SK-N-SH treated with all-trans-retinoic acid at 6 μM for 48 hours (cell line): Measurements from ENCODE around the gene ITCH.

Experiments used
- ARNTL ChIP-seq: fragments of 450-650 bp; formaldehyde crosslinking; IDR thresholded peaks from 2 replicates; pipeline ENCODE4 v1.5.0; 2020; ENCODE audit warnings: low read depth, mild to moderate bottlenecking, moderate library complexity, borderline replicate concordance
- GLIS3 ChIP-seq: fragments of 250-450 bp; sonication (Bioruptor Pico); IDR thresholded peaks from 2 replicates; pipeline ENCODE4 v1.5.0; 2020; ENCODE audit warnings: mild to moderate bottlenecking, moderate library complexity
- RARB ChIP-seq: fragments of 250-450 bp; sonication (Bioruptor Pico); IDR thresholded peaks from 2 replicates; pipeline ENCODE4 v1.8.0; 2021; ENCODE audit warnings: mild to moderate bottlenecking, moderate library complexity
- TCF4 ChIP-seq: fragments of 250-450 bp; sonication (Bioruptor Pico); IDR thresholded peaks from 2 replicates; pipeline ENCODE4 v1.8.0; 2021; ENCODE audit warnings: mild to moderate bottlenecking, moderate library complexity, borderline replicate concordance
- TOX ChIP-seq: fragments of 250-450 bp; sonication (Bioruptor Pico); IDR thresholded peaks from 2 replicates; pipeline ENCODE4 v1.8.0; 2021; ENCODE audit warnings: mild to moderate bottlenecking, moderate library complexity, borderline replicate concordance
- ZC3H10 ChIP-seq: fragments of 250-450 bp; sonication (Bioruptor Pico); IDR thresholded peaks from 2 replicates; pipeline ENCODE4 v1.5.1; 2021; ENCODE audit warnings: mild to moderate bottlenecking, moderate library complexity
- ZFP3 ChIP-seq: fragments of 250-450 bp; sonication (Bioruptor Pico); IDR thresholded peaks from 2 replicates; pipeline ENCODE4 v1.5.0; 2020; ENCODE audit warnings: mild to moderate bottlenecking, moderate library complexity
- ZFP30 ChIP-seq: fragments of 450-650 bp; formaldehyde crosslinking; IDR thresholded peaks from 2 replicates; pipeline ENCODE4 v1.5.0; 2022; ENCODE audit warnings: mild to moderate bottlenecking, moderate library complexity
- ZNF565 ChIP-seq: fragments of 450-650 bp; formaldehyde crosslinking; conservative IDR thresholded peaks from 2 replicates; pipeline ENCODE4 v1.5.0; 2020; ENCODE audit warnings: low read depth, mild to moderate bottlenecking, moderate library complexity
- TF ChIP-seq, protein P1 (sequence below): fragments of 250-450 bp; sonication (Bioruptor Pico); IDR thresholded peaks from 2 replicates; pipeline ENCODE4 v1.8.0; 2021; ENCODE audit warnings: low read depth, mild to moderate bottlenecking, moderate library complexity, borderline replicate concordance
- TF ChIP-seq, protein P2 (sequence below): fragments of 250-450 bp; sonication (Bioruptor Pico); IDR thresholded peaks from 2 replicates; pipeline ENCODE4 v1.5.1; 2021; ENCODE audit warnings: mild to moderate bottlenecking, moderate library complexity

DNA sequence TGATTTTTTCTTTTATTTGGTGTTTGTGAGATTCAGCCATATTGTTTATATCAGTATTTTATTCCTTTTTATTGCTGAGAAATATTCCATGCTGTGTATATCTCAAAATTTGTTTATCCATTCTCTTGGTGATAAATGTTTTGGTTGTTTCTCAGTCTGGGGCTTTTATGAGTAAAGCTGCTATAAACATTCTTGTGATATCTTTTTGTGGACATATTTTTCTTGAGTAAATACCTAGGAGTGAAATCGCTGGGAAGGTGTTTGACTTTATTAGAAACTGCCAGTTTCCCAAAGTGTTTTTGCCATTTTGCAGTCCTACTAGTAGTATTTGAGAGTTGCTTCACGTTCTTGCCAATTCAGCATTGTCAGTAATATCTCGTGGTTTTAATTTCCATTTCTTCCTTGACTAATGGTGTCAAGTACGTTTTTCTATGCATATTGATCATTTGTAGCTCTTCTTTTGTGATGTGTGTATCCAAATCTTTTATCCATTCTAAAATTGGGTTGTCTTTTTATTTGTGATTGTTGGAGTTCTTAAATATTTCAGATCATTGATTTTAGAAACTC is 122.1 kb downstream of the ITCH start:
- TF ChIP-seq ARNTL = no peak
- no peak for TF ChIP-seq GLIS3 (CRISPR knock-in tag)
- TF ChIP-seq ZC3H10 (CRISPR knock-in tag) = no peak
- no peak for TF ChIP-seq ZFP3 (CRISPR knock-in tag)
- TF ChIP-seq ZNF565 (CRISPR knock-in tag) = no peak
- TF ChIP-seq RARB = no peak
- TF ChIP-seq, protein P1, sequence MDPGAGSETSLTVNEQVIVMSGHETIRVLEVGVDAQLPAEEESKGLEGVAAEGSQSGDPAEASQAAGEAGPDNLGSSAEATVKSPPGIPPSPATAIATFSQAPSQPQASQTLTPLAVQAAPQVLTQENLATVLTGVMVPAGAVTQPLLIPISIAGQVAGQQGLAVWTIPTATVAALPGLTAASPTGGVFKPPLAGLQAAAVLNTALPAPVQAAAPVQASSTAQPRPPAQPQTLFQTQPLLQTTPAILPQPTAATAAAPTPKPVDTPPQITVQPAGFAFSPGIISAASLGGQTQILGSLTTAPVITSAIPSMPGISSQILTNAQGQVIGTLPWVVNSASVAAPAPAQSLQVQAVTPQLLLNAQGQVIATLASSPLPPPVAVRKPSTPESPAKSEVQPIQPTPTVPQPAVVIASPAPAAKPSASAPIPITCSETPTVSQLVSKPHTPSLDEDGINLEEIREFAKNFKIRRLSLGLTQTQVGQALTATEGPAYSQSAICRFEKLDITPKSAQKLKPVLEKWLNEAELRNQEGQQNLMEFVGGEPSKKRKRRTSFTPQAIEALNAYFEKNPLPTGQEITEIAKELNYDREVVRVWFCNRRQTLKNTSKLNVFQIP (CRISPR knock-in tag) = no peak
- TF ChIP-seq ZFP30 (CRISPR knock-in tag) = no peak
- no peak for TF ChIP-seq TOX (CRISPR knock-in tag)
- TF ChIP-seq TCF4 (CRISPR knock-in tag) = no peak
- TF ChIP-seq, protein P2, sequence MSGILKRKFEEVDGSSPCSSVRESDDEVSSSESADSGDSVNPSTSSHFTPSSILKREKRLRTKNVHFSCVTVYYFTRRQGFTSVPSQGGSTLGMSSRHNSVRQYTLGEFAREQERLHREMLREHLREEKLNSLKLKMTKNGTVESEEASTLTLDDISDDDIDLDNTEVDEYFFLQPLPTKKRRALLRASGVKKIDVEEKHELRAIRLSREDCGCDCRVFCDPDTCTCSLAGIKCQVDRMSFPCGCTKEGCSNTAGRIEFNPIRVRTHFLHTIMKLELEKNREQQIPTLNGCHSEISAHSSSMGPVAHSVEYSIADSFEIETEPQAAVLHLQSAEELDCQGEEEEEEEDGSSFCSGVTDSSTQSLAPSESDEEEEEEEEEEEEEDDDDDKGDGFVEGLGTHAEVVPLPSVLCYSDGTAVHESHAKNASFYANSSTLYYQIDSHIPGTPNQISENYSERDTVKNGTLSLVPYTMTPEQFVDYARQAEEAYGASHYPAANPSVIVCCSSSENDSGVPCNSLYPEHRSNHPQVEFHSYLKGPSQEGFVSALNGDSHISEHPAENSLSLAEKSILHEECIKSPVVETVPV (CRISPR knock-in tag) = no peak
